ENCODE results near the gene WWP2.

DNA sequence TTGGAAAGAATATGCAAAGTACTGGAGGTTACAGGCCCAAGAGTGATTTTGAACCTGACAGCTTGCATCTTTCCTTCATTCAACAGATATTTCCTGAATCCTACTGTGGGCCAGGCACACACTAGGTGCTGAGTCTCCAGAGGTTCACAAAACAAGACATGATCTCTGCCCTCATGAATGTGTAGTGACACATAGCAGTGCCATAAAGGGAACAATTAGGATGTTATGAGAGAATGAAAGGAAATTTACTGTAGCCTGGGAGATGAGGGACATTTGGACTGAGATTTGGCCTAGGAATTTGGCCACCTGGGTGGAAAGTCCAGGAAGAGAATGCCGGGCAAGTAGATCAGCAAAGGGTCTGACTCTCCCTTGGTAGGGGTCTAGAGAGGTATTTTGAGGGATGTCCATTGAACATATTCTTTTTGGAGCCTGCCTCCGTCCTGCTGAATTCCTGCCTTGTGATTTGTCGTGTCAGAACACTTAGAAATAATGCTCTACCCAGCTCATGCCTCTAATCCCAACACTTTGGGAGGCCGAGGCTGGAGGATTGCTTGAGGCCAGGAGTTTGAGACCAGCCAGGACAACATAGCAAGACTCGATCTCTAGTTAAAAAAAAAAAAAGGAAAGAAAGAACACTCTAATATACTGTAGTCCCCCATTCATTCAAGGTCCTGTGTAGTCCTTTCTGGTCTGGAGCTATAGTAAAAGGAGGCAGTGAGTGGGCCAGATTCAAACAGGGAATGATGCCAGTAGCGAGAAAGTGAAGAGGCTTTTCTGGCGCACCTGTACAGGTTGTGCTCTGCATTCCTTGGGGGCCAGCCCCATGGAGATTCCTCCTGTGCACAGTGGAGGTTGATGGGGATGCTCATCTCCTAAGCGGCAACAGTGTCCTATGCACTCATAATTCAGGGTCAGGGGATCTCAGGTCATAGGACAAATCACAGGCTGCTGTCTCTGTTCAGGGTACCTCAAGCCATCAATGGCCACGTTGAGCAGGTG is 98.4 kb downstream of the WWP2 start:
- no peak for TF ChIP-seq NFRKB (IDR thresholded peaks at IDR 0.05)
- TF ChIP-seq SUZ12 (IDR thresholded peaks at IDR 0.05): no peak
- TF ChIP-seq, protein P1, sequence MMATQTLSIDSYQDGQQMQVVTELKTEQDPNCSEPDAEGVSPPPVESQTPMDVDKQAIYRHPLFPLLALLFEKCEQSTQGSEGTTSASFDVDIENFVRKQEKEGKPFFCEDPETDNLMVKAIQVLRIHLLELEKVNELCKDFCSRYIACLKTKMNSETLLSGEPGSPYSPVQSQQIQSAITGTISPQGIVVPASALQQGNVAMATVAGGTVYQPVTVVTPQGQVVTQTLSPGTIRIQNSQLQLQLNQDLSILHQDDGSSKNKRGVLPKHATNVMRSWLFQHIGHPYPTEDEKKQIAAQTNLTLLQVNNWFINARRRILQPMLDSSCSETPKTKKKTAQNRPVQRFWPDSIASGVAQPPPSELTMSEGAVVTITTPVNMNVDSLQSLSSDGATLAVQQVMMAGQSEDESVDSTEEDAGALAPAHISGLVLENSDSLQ (IDR thresholded peaks at IDR 0.05): no peak
- no peak for TF ChIP-seq SP1 (IDR thresholded peaks at IDR 0.05)
- TF ChIP-seq TARDBP (IDR thresholded peaks at IDR 0.05): no peak
- no peak for TF ChIP-seq ZNF384 (IDR thresholded peaks at IDR 0.05)
- TF ChIP-seq ELF4 (IDR thresholded peaks at IDR 0.05): no peak

Data from HEK293T (cell line).